ENCODE data around the gene PRKCB. TPM values are rescaled to one million over a fixed set of nuclear protein-coding genes. Genes with fewer than 3 reads are reported as not detected.

The PRKCB gene
- total and polyA plus RNA-seq, 2 experiments from 2014 or later: 3.7 to 16.4 TPM

DNA sequence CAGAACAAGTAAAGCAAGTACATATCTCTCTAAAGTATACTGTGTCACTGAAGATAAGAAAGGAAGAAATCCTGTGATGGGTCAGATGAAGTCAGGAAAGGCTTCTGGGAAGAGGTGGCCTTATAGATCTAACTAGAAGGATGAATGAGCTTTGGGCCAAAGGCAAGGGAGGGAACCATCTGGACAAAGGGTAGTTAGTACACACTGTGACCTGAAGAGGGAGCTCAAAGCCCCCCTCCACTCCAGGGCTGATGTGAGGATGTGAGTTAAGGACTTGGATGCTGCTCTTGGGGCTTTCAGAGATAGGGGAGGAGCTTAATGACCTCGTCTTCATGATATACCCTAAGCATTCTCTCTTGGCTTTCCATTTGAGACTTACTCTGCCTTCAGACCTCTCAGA lies 235.1 kb downstream of the PRKCB start:
- Histone ChIP-seq H2AFZ (no peak overlapping the region), H3K27ac (ENCODE audit: low read depth) (no peak overlapping the region), H4K20me1 (replicated peaks; ENCODE audit: insufficient read depth) (no peaks in the 10 kb centered on the region), H3K4me2 (no peak overlapping the region), H3K4me1 (ENCODE audit: insufficient read depth) (peaks cover 1% of the 10 kb centered on the region; the same call in 1 of the 2 replicates), H3K27me3 (ENCODE audit: insufficient read depth) (no peaks in the 10 kb centered on the region), H3K4me3 (no peak overlapping the region), H3K79me2 (replicated peaks; ENCODE audit: insufficient read depth) (no peaks in the 10 kb centered on the region), H3K9me2 (ENCODE audit: insufficient read depth) (no peaks in the 10 kb centered on the region), H3F3A (replicated peaks; ENCODE audit: low read depth) (no peaks in the 10 kb centered on the region), H3K36me3 (ENCODE audit: insufficient read depth) (no peaks in the 10 kb centered on the region)
- Mint-ChIP-seq H3K9me3 (no peaks in the 10 kb centered on the region), H3K27ac (no peak overlapping the region), H3K4me1 (peaks cover 9% of the 10 kb centered on the region), H3K27me3 (ENCODE audit: insufficient read depth, low read depth, poor library complexity) (peaks cover under 1% of the 10 kb centered on the region), H3K4me3 (no peak overlapping the region), H3K36me3 (ENCODE audit: low read depth) (no peaks in the 10 kb centered on the region)
- TF ChIP-seq, protein P1, sequence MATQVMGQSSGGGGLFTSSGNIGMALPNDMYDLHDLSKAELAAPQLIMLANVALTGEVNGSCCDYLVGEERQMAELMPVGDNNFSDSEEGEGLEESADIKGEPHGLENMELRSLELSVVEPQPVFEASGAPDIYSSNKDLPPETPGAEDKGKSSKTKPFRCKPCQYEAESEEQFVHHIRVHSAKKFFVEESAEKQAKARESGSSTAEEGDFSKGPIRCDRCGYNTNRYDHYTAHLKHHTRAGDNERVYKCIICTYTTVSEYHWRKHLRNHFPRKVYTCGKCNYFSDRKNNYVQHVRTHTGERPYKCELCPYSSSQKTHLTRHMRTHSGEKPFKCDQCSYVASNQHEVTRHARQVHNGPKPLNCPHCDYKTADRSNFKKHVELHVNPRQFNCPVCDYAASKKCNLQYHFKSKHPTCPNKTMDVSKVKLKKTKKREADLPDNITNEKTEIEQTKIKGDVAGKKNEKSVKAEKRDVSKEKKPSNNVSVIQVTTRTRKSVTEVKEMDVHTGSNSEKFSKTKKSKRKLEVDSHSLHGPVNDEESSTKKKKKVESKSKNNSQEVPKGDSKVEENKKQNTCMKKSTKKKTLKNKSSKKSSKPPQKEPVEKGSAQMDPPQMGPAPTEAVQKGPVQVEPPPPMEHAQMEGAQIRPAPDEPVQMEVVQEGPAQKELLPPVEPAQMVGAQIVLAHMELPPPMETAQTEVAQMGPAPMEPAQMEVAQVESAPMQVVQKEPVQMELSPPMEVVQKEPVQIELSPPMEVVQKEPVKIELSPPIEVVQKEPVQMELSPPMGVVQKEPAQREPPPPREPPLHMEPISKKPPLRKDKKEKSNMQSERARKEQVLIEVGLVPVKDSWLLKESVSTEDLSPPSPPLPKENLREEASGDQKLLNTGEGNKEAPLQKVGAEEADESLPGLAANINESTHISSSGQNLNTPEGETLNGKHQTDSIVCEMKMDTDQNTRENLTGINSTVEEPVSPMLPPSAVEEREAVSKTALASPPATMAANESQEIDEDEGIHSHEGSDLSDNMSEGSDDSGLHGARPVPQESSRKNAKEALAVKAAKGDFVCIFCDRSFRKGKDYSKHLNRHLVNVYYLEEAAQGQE (IDR thresholded peaks at IDR 0.05; ENCODE audit: unreplicated experiment): no peak
- TF ChIP-seq, protein P2, sequence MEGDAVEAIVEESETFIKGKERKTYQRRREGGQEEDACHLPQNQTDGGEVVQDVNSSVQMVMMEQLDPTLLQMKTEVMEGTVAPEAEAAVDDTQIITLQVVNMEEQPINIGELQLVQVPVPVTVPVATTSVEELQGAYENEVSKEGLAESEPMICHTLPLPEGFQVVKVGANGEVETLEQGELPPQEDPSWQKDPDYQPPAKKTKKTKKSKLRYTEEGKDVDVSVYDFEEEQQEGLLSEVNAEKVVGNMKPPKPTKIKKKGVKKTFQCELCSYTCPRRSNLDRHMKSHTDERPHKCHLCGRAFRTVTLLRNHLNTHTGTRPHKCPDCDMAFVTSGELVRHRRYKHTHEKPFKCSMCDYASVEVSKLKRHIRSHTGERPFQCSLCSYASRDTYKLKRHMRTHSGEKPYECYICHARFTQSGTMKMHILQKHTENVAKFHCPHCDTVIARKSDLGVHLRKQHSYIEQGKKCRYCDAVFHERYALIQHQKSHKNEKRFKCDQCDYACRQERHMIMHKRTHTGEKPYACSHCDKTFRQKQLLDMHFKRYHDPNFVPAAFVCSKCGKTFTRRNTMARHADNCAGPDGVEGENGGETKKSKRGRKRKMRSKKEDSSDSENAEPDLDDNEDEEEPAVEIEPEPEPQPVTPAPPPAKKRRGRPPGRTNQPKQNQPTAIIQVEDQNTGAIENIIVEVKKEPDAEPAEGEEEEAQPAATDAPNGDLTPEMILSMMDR (conservative IDR thresholded peaks at IDR 0.05; ENCODE audit: low read depth in 2 of 2): peak; percentile 82 to 98
- ATAC-seq: peak; percentile 99
- peak; percentile 89 for DNase-seq (ENCODE audit: low spot score)

DNA sequence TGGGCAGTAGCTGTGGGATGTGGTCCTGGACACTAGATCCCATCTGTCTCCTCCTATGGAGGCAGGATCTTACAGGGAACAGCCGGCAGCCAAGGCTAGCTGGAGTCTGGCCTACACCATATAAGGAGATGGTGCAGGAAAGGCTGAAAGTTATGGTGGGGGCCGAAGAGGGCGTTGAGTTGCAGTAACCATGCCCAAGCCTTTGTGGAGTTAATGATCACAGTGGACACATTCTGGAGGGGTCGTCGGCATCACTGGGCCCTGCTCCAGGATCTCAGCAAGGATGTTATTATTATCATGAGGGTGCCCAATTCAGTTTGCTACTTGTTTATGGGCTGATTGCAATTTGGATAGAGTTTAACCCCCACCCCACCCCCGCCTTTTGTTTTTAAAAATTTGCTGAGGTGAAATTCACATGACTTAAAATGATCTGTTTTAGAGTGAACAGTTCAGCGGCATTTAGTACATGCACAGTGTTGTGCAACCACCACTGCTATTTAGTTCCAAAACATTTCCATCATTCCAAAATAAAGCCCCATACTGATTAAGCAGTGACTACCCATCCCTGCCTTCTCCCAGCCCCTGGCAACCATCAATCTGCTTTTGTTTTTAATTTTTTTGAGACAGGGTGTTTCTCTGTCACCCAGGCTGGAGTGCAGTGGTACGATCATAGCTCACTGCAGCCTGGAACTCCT lies 236.0 kb downstream of the PRKCB start:
- ATAC-seq (no peak), DNase-seq (ENCODE audit: low spot score) (no peak)
- Mint-ChIP-seq H3K27ac (no peak overlapping the region), H3K9me3 (no peaks in the 10 kb centered on the region), H3K4me3 (no peak overlapping the region), H3K4me1 (peaks cover 18% of the 10 kb centered on the region), H3K36me3 (ENCODE audit: low read depth) (no peaks in the 10 kb centered on the region), H3K27me3 (ENCODE audit: insufficient read depth, low read depth, poor library complexity) (peaks cover 4% of the 10 kb centered on the region)
- Histone ChIP-seq H3K9me2 (ENCODE audit: insufficient read depth) (no peaks in the 10 kb centered on the region), H3F3A (replicated peaks; ENCODE audit: low read depth) (no peaks in the 10 kb centered on the region), H3K27ac (ENCODE audit: low read depth) (no peak overlapping the region), H3K27me3 (ENCODE audit: insufficient read depth) (no peaks in the 10 kb centered on the region), H4K20me1 (replicated peaks; ENCODE audit: insufficient read depth) (no peaks in the 10 kb centered on the region), H3K79me2 (replicated peaks; ENCODE audit: insufficient read depth) (no peaks in the 10 kb centered on the region), H3K4me3 (no peak overlapping the region), H3K4me1 (ENCODE audit: insufficient read depth) (peaks cover 8% of the 10 kb centered on the region; the same call in 1 of the 2 replicates), H2AFZ (no peak overlapping the region), H3K36me3 (ENCODE audit: insufficient read depth) (no peaks in the 10 kb centered on the region), H3K4me2 (no peak overlapping the region)
- no peak for TF ChIP-seq EZH2 (IDR thresholded peaks at IDR 0.05; ENCODE audit: low read depth, unreplicated experiment)
- TF ChIP-seq, protein P3, sequence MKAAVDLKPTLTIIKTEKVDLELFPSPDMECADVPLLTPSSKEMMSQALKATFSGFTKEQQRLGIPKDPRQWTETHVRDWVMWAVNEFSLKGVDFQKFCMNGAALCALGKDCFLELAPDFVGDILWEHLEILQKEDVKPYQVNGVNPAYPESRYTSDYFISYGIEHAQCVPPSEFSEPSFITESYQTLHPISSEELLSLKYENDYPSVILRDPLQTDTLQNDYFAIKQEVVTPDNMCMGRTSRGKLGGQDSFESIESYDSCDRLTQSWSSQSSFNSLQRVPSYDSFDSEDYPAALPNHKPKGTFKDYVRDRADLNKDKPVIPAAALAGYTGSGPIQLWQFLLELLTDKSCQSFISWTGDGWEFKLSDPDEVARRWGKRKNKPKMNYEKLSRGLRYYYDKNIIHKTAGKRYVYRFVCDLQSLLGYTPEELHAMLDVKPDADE (IDR thresholded peaks at IDR 0.05): no peak
- no peak for TF ChIP-seq ZNF331 (CRISPR knock-in tag; IDR thresholded peaks at IDR 0.05; ENCODE audit: low read depth)
- no peak for TF ChIP-seq CREB1 (CRISPR knock-in tag; IDR thresholded peaks at IDR 0.05; ENCODE audit: low read depth)
- TF ChIP-seq POLR2AphosphoS5 (IDR thresholded peaks at IDR 0.05; ENCODE audit: low read depth): no peak
- no peak for TF ChIP-seq STAT1 (IDR thresholded peaks at IDR 0.05; ENCODE audit: unreplicated experiment)
- TF ChIP-seq NANOG (IDR thresholded peaks at IDR 0.05; ENCODE audit: borderline replicate concordance): no peak
